GM19328 (cell line): ENCODE data around the gene CSTF3.
"Not testable (repeated sequence)": the region's sequence is repeated elsewhere in the genome, so short reads cannot be mapped to it uniquely, and the experiment has no call there.

Experiments
- ATAC-seq: cut with Tn5 transposase; IDR thresholded peaks from one replicate; pipeline ENCODE4 v1.9.1; 2021; ENCODE audit warnings: mild to moderate bottlenecking, moderate library complexity; ENCODE audit not compliant: unreplicated experiment

Gene CSTF3

DNA sequence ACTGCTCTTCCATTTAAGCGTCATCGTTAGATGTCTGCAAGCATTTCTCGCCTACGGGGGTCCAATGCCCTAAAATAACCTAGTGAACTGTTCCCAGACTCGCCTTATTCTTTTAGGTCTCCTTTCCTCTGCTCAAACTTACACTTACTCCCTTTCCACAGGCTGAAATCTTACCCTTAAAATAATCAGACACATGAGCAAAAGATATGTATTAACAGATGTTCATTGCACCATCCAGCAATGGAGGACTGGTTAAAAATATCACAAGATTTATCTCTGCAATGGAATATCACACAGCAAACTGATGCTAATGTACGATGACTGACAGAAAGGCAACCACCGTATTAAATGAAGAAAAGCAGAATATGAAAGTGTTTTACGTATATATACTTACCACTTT lies 1.6 kb upstream of the CSTF3 start:
- ATAC-seq = no peak

DNA sequence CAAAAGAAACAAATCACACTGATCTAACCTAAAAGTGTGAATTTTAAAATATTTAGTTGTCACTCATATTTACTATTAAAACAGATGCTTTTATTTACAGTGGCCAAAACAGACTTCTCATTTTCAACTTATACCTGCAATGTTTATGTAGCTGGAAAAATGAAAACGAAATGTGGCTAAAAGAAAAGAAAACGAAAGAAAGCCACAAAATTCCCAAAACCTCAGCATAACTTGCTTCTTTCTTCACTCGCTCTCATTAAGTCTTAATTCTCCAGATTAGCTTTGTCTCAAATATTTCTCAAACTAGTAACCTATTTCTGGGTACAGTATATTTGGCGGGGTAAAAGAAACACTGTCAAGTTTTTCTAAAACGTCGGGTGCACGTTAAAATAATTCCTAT lies 693 bp downstream of the CSTF3 start:
- ATAC-seq = no peak

- no peak for ATAC-seq
Observed at GRCh38 chr11:33160136-33160535, 1.1 kb downstream of the CSTF3 start.

DNA sequence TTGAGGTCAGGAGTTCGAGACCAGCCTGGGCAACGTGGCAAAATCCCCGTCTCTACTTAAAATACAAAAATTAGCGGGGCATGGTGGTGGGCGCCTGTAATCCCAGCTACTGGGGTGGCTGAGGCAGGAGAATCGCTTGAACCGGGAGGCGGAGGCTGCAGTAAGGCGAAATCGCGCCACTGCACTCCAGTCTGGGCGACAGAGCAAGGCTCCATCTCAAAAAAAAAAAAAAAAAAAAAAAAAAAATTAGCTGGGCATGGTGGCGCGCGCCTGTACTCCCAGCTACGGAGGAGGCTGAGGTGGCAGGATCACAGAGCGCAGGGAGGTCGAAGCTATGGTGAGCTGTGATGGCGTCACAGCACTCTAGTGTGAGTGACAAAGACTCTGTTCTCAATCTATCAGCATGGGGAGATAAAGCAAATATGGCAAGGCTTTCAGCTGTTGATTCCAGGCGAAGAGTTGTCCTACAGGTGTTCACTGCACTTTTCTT lies 1.9 kb downstream of the CSTF3 start:
- not testable (repeated sequence) for ATAC-seq

GRCh38 chr11:33158596-33159275 lies 2.5 kb downstream of the CSTF3 start:
- ATAC-seq = no peak

- ATAC-seq = no peak
Observed at GRCh38 chr11:33157103-33158027, 3.9 kb downstream of the CSTF3 start.

- no peak for ATAC-seq
Observed at GRCh38 chr11:33151399-33151798, 9.9 kb downstream of the CSTF3 start.

- no peak for ATAC-seq
Observed at GRCh38 chr11:33147559-33147958, 13.7 kb downstream of the CSTF3 start.

DNA sequence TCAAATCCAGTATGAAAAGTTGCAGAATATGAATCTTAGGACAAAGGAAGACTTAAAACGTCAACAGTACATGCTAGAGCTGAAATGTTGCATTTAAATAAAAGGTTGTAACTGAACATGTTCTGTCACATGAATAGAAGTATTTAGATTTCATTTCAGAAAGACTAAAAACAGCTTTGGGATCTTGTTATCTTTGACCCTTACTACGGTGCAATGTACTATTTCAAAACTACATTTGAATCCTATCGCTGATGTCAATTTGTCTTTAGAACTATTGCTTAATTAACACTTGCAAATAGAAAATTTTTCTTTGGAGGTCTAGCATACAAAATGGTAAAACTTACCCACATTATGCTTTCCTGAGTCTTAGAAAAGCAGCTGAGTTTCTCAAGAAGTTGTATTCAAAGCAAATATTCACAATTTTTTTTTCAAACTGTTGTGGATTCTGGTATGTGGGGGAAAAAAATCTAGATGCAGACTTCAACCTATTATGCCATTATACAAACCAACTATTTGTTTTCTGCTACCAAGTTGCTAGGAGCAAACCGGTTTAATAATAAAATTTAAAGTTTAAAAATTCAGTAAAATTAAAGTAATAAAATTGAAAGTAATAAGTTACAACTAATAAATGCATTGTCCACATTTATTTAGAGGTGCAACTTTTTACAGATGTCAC lies 25.4 kb downstream of the CSTF3 start:
- ATAC-seq = no peak

GRCh38 chr11:33135216-33135615 lies 26.1 kb downstream of the CSTF3 start:
- ATAC-seq = no peak

GRCh38 chr11:33134276-33134675 lies 27.0 kb downstream of the CSTF3 start:
- no peak for ATAC-seq

GRCh38 chr11:33133761-33134160 lies 27.5 kb downstream of the CSTF3 start:
- no peak for ATAC-seq

DNA sequence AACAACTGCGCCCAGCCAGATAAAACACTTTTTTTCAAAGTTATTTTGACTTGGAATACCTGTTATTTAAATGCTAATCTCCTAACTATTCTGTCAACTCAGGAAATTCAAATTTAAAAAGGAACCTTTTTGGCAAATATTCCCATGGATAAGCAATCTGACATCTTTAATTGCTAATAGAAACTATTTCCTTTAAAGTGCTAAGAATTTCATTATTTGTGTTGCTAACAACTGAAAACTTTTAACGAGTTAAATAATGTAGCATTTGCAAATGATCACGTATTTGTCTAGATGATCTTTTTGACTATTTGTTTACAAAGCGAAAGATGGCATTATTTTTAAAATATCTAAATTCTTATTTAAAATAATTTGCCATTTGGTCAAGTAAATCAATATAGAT lies 28.8 kb downstream of the CSTF3 start:
- no peak for ATAC-seq

DNA sequence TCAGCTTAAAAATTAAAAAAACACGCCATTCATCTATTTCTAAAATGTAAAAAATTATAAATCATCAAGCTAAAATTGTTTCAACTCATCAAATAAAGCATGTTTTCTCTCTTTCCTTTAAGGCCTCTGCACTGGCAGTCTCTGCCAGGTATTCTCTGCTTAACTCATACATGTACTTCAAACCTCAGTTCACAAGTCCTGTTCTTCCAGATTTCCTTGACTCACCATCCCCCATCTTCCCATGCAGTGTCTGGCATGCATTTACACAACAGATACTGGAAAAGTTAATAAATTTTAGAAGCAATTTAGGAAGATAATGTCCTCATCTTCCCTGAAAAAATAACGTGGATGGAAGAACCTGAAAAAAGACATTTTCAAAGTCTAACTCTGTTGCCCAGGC lies 32.5 kb downstream of the CSTF3 start:
- ATAC-seq = no peak

- no peak for ATAC-seq
Observed at GRCh38 chr11:33125611-33126010, 35.7 kb downstream of the CSTF3 start.

DNA sequence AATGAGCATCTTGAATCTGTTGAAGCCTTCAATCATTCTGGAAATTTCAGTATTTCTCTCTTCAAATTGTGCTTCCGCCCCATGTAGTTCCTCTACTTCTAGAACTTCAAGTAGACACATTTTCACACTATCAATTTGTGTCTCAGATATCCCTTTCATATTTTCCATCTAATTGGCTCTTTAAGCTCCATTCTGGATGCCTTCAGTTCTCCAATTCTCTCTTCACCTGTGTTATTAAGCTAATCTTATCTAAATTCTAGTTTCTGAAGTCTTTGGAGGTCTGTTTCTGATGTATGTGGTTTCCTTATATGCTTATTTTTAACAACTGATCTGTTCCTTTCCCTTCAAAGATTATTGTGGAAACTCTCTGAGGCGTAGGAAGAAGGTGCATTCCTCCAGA lies 36.3 kb downstream of the CSTF3 start:
- ATAC-seq = no peak

- ATAC-seq = not testable (repeated sequence)
Observed at GRCh38 chr11:33122696-33123095, 38.6 kb downstream of the CSTF3 start.

DNA sequence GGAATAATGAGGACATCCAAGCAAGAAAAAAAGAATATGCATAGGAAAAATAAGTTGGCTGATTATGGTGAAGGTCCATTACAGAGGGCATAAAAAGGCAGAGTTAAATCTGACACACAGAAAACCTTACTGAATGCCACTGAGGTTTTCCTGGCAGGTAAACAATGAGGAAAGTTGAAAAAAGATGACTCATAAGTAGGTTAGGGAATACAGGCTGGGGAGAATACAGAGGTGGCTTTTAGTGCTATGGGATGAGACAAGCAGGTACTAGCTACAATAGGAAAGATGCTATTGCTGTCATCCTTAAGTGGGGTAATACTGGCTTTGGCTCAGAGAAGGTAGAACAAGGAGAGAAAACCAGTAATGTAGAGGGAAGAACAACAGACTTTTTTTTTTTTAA lies 44.7 kb downstream of the CSTF3 start:
- no peak for ATAC-seq

DNA sequence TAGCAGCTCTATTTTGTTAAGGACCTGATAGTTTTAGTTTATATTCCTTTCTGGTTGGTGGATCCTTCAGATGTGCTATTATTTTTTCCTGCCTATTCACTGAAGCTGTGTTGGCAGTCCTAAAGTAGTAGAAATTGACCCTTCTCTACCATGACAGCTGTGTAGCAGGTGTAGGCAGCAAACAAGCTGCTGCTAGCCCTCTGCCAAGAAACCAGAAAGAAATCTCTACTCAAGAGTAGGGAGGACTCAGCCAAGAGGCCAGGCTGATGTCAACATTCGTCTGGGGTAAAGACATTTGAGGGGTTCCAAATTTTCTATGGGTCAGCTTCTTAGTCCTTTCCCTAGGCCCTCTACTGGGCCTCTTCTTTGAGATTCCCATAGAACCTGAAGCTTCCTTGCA lies 51.2 kb downstream of the CSTF3 start:
- no peak for ATAC-seq

- ATAC-seq = no peak
Observed at GRCh38 chr11:33109294-33109895, 51.9 kb downstream of the CSTF3 start.

DNA sequence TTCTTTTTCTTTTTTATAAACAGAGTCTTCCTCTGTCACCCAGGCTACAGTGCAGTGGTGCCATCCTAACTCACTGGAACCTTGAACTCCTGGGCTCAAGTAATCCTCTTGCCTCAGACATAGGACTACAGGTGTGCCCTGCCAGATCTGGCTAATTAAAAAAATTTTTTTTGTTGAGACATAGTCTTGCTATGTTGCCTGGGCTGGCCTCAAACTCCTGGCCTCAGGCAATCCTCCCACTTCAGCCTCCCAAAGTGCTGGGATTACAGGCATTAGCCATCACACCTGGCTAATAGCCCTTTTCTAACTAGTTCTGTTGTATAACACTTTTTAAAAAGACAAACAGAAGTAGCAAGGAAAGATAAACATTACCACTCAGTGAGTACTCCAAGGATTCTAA lies 57.4 kb downstream of the CSTF3 start:
- ATAC-seq = no peak
